Hepatocyte (in vitro differentiated cells): ENCODE data around the gene NTPCR. TPM values are rescaled to one million over a fixed set of nuclear protein-coding genes. Genes with fewer than 3 reads are reported as not detected.

Experiments used
- DNase-seq: peaks from one replicate; pipeline ENCODE4 v3.0.0-alpha.2; 2016; ENCODE audit warnings: low spot score
- H2AFZ ChIP-seq: fragments of 200-600 bp; sonication (generic); 2 replicates; pipeline ENCODE4 v1.6.0; 2016; ENCODE audit warnings: antibody characterized with exemption, mild to moderate bottlenecking
- H3K27ac ChIP-seq: fragments of 200-600 bp; sonication (generic); 2 replicates; pipeline ENCODE4 v1.5.1; 2016; ENCODE audit warnings: mild to moderate bottlenecking
- H3K27me3 ChIP-seq: fragments of 200-600 bp; sonication (generic); 2 replicates; pipeline ENCODE4 v1.6.1; 2016
- H3K36me3 ChIP-seq: fragments of 200-600 bp; sonication (generic); replicated peaks from 2 replicates; pipeline ENCODE4 v1.5.1; 2016; ENCODE audit warnings: low read depth; ENCODE audit not compliant: insufficient read depth
- H3K4me1 ChIP-seq: fragments of 200-600 bp; sonication (generic); 2 replicates; pipeline ENCODE4 v1.5.1; 2016; ENCODE audit warnings: mild to moderate bottlenecking, moderate library complexity; ENCODE audit not compliant: insufficient read depth
- H3K4me2 ChIP-seq: fragments of 200-600 bp; sonication (generic); 2 replicates; pipeline ENCODE4 v1.6.0; 2016
- H3K4me3 ChIP-seq: fragments of 200-600 bp; sonication (generic); 2 replicates; pipeline ENCODE4 v1.5.1; 2016; ENCODE audit warnings: mild to moderate bottlenecking
- H3K79me2 ChIP-seq: fragments of 200-600 bp; sonication (generic); 2 replicates; pipeline ENCODE4 v1.6.0; 2017; ENCODE audit warnings: mild to moderate bottlenecking
- H3K9me2 ChIP-seq: fragments of 200-600 bp; sonication (generic); replicated peaks from 2 replicates; pipeline ENCODE4 v1.6.0; 2017; ENCODE audit warnings: mild to moderate bottlenecking; ENCODE audit not compliant: insufficient read depth
- H3K9me3 ChIP-seq: fragments of 200-600 bp; sonication (generic); 2 replicates; pipeline ENCODE4 v1.5.1; 2016; ENCODE audit warnings: low read depth, mild to moderate bottlenecking
- H4K20me1 ChIP-seq: fragments of 200-600 bp; sonication (generic); 2 replicates; pipeline ENCODE4 v1.6.0; 2016; ENCODE audit warnings: mild to moderate bottlenecking; ENCODE audit not compliant: insufficient read depth, poor library complexity, severe bottlenecking
- CTCF ChIP-seq: fragments of 200-600 bp; sonication (generic); IDR thresholded peaks from 2 replicates; pipeline ENCODE4 v1.5.1; 2016; ENCODE audit warnings: antibody characterized with exemption, mild to moderate bottlenecking; ENCODE audit not compliant: poor library complexity
- EZH2 ChIP-seq: fragments of 200-600 bp; sonication (generic); IDR thresholded peaks from 2 replicates; pipeline ENCODE4 v1.6.1; 2016; ENCODE audit warnings: antibody characterized with exemption, mild to moderate bottlenecking, borderline replicate concordance
- EZH2phosphoT487 ChIP-seq: fragments of 200-600 bp; sonication (generic); IDR thresholded peaks from one replicate; pipeline ENCODE4 v1.6.1; 2018; ENCODE audit warnings: antibody characterized with exemption, mild to moderate bottlenecking, low read depth, moderate library complexity; ENCODE audit not compliant: unreplicated experiment, severe bottlenecking
- WGBS: methylation state at CpG from one replicate; pipeline ENCODE4 v1.1.6; 2016; ENCODE audit warnings: low lambda C conversion rate; ENCODE audit errors: missing lambda C conversion rate; 5-methylcytosine and 5-hydroxymethylcytosine counted together
- polyA plus RNA-seq: library from polyadenylated mRNA; unstranded; fragments of >200 nt; fragmentation: Nextera tagmentation; extraction: Ambion mirVana; gene quantifications from 2 replicates; pipeline ENCODE4 v1.2.1, GENCODE V29; 2016
- total RNA-seq: library from RNA; depleted of rRNA; stranded (reverse); fragments of >200 nt; gene quantifications from 2 replicates; pipeline ENCODE4 v1.2.3, GENCODE V29; 2014

The NTPCR gene
- total and polyA plus RNA-seq, 2 experiments from 2014 or later: 32.1 to 52.9 TPM

GRCh38 chr1:233032916-233033315 is 82.5 kb downstream of the NTPCR start:
- H3K4me3 ChIP-seq: no peak overlapping the region
- no peaks in the 10 kb centered on the region for H3K9me3 ChIP-seq
- H3K4me2 ChIP-seq: no peak overlapping the region
- H3K4me1 ChIP-seq: peaks cover 44% of the 10 kb centered on the region
- no peaks in the 10 kb centered on the region for H3K27me3 ChIP-seq
- TF ChIP-seq CTCF (no peak), EZH2phosphoT487 (no peak), EZH2 (no peak)
- WGBS: 81% methylated on average over 4 of the region's 4 CpGs
- no peak overlapping the region for H2AFZ ChIP-seq
- H3K36me3 ChIP-seq: no peaks in the 10 kb centered on the region
- DNase-seq: no peak
- no peaks in the 10 kb centered on the region for H4K20me1 ChIP-seq
- no peak overlapping the region for H3K27ac ChIP-seq
- H3K79me2 ChIP-seq: no peaks in the 10 kb centered on the region
- no peaks in the 10 kb centered on the region for H3K9me2 ChIP-seq

- H3K79me2 ChIP-seq: no peaks in the 10 kb centered on the region
- 73% methylated on average over 3 of the region's 3 CpGs for WGBS
- no peak overlapping the region for H2AFZ ChIP-seq
- no peaks in the 10 kb centered on the region for H3K27me3 ChIP-seq
- H3K36me3 ChIP-seq: no peaks in the 10 kb centered on the region
- no peaks in the 10 kb centered on the region for H3K9me2 ChIP-seq
- no peak overlapping the region for H3K4me3 ChIP-seq
- no peaks in the 10 kb centered on the region for H4K20me1 ChIP-seq
- no peak overlapping the region for H3K4me2 ChIP-seq
- no peak overlapping the region for H3K27ac ChIP-seq
- H3K9me3 ChIP-seq: no peaks in the 10 kb centered on the region
- peaks cover 46% of the 10 kb centered on the region for H3K4me1 ChIP-seq
- no peak for TF ChIP-seq EZH2
- DNase-seq: no peak
Observed at GRCh38 chr1:233033361-233033760, 83.0 kb downstream of the NTPCR start.

Other genes with a start within 250 kb of the NTPCR start
- gene MAP10, start 145.2 kb upstream of the NTPCR start, total RNA-seq: 3.8 and 5.7 TPM in 2 replicates
- 2.1 TPM in 2 replicates for gene MAP10, start 145.2 kb upstream of the NTPCR start, polyA plus RNA-seq